WTC11 (cell line): Measurements from ENCODE around the gene PARD3B. TPM values are rescaled to one million over a fixed set of nuclear protein-coding genes. Genes with fewer than 3 reads are reported as not detected.

Experiments used
- ATAC-seq: fragments of 200-7000 bp; cut with Tn5 transposase; 2 replicates; pipeline ENCODE4 v1.10.0; 2021; ENCODE audit warnings: mild to moderate bottlenecking, moderate library complexity
- CTCF ChIA-PET: fragments of 300-600 bp; sonication (Branson Sonifier 250); formaldehyde crosslinking; loops from one replicate; lab custom pipeline; 2021; ENCODE audit warnings: antibody characterized with exemption; lab: Charles Lee
- POLR2A ChIA-PET: fragments of 350-600 bp; sonication (Branson Sonifier 250); formaldehyde crosslinking; loops from one replicate; lab custom pipeline; 2021; ENCODE audit warnings: antibody characterized with exemption; lab: Charles Lee
- DNase-seq: peaks from one replicate; pipeline ENCODE4 v3.0.0; 2021; ENCODE audit warnings: low spot score
- H3K27ac Mint-ChIP-seq: 2 replicates; pipeline ENCODE4 v1.8.0; 2021; ENCODE audit warnings: mixed read lengths
- H3K27me3 Mint-ChIP-seq: 2 replicates; pipeline ENCODE4 v1.8.0; 2021; ENCODE audit warnings: low read depth, mild to moderate bottlenecking, moderate library complexity, mixed read lengths
- H3K36me3 Mint-ChIP-seq: 2 replicates; pipeline ENCODE4 v1.8.0; 2021; ENCODE audit warnings: mixed read lengths
- H3K4me1 Mint-ChIP-seq: 2 replicates; pipeline ENCODE4 v1.8.0; 2022; ENCODE audit warnings: mixed read lengths
- H3K4me3 Mint-ChIP-seq: 2 replicates; pipeline ENCODE4 v1.8.0; 2021; ENCODE audit warnings: mild to moderate bottlenecking, moderate library complexity, mixed read lengths
- H3K9me3 Mint-ChIP-seq: 2 replicates; pipeline ENCODE4 v1.8.0; 2021; ENCODE audit warnings: mixed read lengths
- FOXJ3 ChIP-seq: sonication (generic); formaldehyde crosslinking; IDR thresholded peaks from 2 replicates; pipeline ENCODE4 v1.9.0; 2021; ENCODE audit warnings: missing genetic modification reagents, mild to moderate bottlenecking, borderline replicate concordance
- FOXK1 ChIP-seq: sonication (generic); formaldehyde crosslinking; IDR thresholded peaks from 2 replicates; pipeline ENCODE4 v1.8.0; 2022; ENCODE audit warnings: mild to moderate bottlenecking, moderate library complexity, missing genetic modification reagents
- JAZF1 ChIP-seq: fragments of 250-450 bp; sonication (Bioruptor Pico); IDR thresholded peaks from 2 replicates; pipeline ENCODE4 v1.9.0; 2021; ENCODE audit warnings: moderate library complexity, mild to moderate bottlenecking, inconsistent platforms
- NFATC4 ChIP-seq: fragments of 250-450 bp; sonication (Bioruptor Pico); IDR thresholded peaks from 2 replicates; pipeline ENCODE4 v1.9.0; 2021; ENCODE audit warnings: mild to moderate bottlenecking
- NR1H2 ChIP-seq: sonication (generic); formaldehyde crosslinking; IDR thresholded peaks from 2 replicates; pipeline ENCODE4 v1.9.0; 2021; ENCODE audit warnings: mild to moderate bottlenecking, moderate library complexity, missing genetic modification reagents
- PRRX2 ChIP-seq: fragments of 250-450 bp; sonication (Bioruptor Pico); IDR thresholded peaks from 2 replicates; pipeline ENCODE4 v1.8.0; 2021; ENCODE audit warnings: mild to moderate bottlenecking
- SMAD3 ChIP-seq: sonication (generic); formaldehyde crosslinking; IDR thresholded peaks from 2 replicates; pipeline ENCODE4 v1.8.0; 2022; ENCODE audit warnings: missing genetic modification reagents, mild to moderate bottlenecking, borderline replicate concordance
- TEAD1 ChIP-seq: sonication (generic); formaldehyde crosslinking; IDR thresholded peaks from 2 replicates; pipeline ENCODE4 v1.8.0; 2022; ENCODE audit warnings: mild to moderate bottlenecking, missing genetic modification reagents
- TEAD4 ChIP-seq: sonication (generic); formaldehyde crosslinking; IDR thresholded peaks from 2 replicates; pipeline ENCODE4 v1.8.0; 2022; ENCODE audit warnings: mild to moderate bottlenecking, missing genetic modification reagents
- ZNF219 ChIP-seq: sonication (generic); formaldehyde crosslinking; IDR thresholded peaks from 2 replicates; pipeline ENCODE4 v1.8.0; 2023; ENCODE audit warnings: missing genetic modification reagents, mild to moderate bottlenecking, borderline replicate concordance
- ZNF263 ChIP-seq: sonication (generic); formaldehyde crosslinking; IDR thresholded peaks from 2 replicates; pipeline ENCODE4 v1.8.1; 2022; ENCODE audit warnings: low read depth, mild to moderate bottlenecking, moderate library complexity, missing genetic modification reagents
- ZNF396 ChIP-seq: fragments of 250-450 bp; sonication (Bioruptor Pico); IDR thresholded peaks from 2 replicates; pipeline ENCODE4 v1.8.0; 2021; ENCODE audit warnings: mild to moderate bottlenecking, moderate library complexity, borderline replicate concordance
- total RNA-seq: library from RNA; stranded (reverse); gene quantifications from 3 replicates; pipeline ENCODE4 v1.2.3, GENCODE V29; 2021
- TF ChIP-seq, protein P1 (sequence below): sonication (generic); formaldehyde crosslinking; IDR thresholded peaks from 2 replicates; pipeline ENCODE4 v1.8.1; 2022; ENCODE audit warnings: missing genetic modification reagents, borderline replicate concordance
- TF ChIP-seq, protein P2 (sequence below): sonication (generic); formaldehyde crosslinking; conservative IDR thresholded peaks from 2 replicates; pipeline ENCODE4 v1.8.1; 2023; ENCODE audit warnings: mild to moderate bottlenecking, low read depth, missing genetic modification reagents, moderate library complexity
- TF ChIP-seq, protein P3 (sequence below): sonication (generic); formaldehyde crosslinking; IDR thresholded peaks from 2 replicates; pipeline ENCODE4 v1.8.0; 2022; ENCODE audit warnings: missing genetic modification reagents
- TF ChIP-seq, protein P4 (sequence below): sonication (generic); formaldehyde crosslinking; IDR thresholded peaks from 2 replicates; pipeline ENCODE4 v1.8.0; 2022; ENCODE audit warnings: mild to moderate bottlenecking, missing genetic modification reagents
- TF ChIP-seq, protein P5 (sequence below): sonication (generic); formaldehyde crosslinking; IDR thresholded peaks from 2 replicates; pipeline ENCODE4 v1.8.1; 2022; ENCODE audit warnings: low read depth, mild to moderate bottlenecking, moderate library complexity, missing genetic modification reagents, borderline replicate concordance
- TF ChIP-seq, protein P6 (sequence below): fragments of 200-600 bp; IDR thresholded peaks from 2 replicates; pipeline ENCODE4 v1.8.0; 2022; ENCODE audit warnings: antibody characterized with exemption
- TF ChIP-seq, protein P7 (sequence below): sonication (generic); formaldehyde crosslinking; IDR thresholded peaks from 2 replicates; pipeline ENCODE4 v1.8.1; 2022; ENCODE audit warnings: mild to moderate bottlenecking, moderate library complexity, missing genetic modification reagents

PARD3B gene
- total RNA-seq, 1 experiment from 2014 or later = 5.6 TPM

DNA sequence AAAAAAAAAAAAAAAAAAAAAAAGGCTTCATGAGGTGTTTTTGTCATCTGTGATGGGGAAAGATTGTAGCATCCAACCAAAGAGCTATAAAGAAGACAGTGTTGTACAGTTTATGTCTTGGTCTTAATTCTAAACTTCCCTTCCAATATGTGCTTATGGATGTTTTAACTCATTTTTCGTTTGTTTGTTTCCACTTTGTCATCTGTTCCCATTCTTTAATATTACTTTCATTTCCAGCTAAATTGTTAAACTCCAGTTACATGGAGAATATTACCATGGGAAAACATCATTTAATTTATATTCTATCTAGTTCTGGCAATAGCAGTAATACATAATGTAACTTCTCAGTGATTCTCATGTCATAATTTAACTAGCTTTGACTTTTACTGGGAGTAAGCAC, 792.9 kb downstream of the PARD3B start:
- ATAC-seq = no peak
- TF ChIP-seq JAZF1 (CRISPR knock-in tag) (no peak), TEAD1 (no peak), ZNF263 (no peak), NFATC4 (CRISPR knock-in tag) (no peak), PRRX2 (CRISPR knock-in tag) (no peak)
- TF ChIP-seq, protein P1, sequence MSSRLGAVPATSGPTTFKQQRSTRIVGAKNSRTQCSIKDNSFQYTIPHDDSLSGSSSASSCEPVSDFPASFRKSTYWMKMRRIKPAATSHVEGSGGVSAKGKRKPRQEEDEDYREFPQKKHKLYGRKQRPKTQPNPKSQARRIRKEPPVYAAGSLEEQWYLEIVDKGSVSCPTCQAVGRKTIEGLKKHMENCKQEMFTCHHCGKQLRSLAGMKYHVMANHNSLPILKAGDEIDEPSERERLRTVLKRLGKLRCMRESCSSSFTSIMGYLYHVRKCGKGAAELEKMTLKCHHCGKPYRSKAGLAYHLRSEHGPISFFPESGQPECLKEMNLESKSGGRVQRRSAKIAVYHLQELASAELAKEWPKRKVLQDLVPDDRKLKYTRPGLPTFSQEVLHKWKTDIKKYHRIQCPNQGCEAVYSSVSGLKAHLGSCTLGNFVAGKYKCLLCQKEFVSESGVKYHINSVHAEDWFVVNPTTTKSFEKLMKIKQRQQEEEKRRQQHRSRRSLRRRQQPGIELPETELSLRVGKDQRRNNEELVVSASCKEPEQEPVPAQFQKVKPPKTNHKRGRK = no peak
- TF ChIP-seq, protein P2, sequence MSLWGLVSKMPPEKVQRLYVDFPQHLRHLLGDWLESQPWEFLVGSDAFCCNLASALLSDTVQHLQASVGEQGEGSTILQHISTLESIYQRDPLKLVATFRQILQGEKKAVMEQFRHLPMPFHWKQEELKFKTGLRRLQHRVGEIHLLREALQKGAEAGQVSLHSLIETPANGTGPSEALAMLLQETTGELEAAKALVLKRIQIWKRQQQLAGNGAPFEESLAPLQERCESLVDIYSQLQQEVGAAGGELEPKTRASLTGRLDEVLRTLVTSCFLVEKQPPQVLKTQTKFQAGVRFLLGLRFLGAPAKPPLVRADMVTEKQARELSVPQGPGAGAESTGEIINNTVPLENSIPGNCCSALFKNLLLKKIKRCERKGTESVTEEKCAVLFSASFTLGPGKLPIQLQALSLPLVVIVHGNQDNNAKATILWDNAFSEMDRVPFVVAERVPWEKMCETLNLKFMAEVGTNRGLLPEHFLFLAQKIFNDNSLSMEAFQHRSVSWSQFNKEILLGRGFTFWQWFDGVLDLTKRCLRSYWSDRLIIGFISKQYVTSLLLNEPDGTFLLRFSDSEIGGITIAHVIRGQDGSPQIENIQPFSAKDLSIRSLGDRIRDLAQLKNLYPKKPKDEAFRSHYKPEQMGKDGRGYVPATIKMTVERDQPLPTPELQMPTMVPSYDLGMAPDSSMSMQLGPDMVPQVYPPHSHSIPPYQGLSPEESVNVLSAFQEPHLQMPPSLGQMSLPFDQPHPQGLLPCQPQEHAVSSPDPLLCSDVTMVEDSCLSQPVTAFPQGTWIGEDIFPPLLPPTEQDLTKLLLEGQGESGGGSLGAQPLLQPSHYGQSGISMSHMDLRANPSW (CRISPR knock-in tag) = no peak
- TF ChIP-seq, protein P3, sequence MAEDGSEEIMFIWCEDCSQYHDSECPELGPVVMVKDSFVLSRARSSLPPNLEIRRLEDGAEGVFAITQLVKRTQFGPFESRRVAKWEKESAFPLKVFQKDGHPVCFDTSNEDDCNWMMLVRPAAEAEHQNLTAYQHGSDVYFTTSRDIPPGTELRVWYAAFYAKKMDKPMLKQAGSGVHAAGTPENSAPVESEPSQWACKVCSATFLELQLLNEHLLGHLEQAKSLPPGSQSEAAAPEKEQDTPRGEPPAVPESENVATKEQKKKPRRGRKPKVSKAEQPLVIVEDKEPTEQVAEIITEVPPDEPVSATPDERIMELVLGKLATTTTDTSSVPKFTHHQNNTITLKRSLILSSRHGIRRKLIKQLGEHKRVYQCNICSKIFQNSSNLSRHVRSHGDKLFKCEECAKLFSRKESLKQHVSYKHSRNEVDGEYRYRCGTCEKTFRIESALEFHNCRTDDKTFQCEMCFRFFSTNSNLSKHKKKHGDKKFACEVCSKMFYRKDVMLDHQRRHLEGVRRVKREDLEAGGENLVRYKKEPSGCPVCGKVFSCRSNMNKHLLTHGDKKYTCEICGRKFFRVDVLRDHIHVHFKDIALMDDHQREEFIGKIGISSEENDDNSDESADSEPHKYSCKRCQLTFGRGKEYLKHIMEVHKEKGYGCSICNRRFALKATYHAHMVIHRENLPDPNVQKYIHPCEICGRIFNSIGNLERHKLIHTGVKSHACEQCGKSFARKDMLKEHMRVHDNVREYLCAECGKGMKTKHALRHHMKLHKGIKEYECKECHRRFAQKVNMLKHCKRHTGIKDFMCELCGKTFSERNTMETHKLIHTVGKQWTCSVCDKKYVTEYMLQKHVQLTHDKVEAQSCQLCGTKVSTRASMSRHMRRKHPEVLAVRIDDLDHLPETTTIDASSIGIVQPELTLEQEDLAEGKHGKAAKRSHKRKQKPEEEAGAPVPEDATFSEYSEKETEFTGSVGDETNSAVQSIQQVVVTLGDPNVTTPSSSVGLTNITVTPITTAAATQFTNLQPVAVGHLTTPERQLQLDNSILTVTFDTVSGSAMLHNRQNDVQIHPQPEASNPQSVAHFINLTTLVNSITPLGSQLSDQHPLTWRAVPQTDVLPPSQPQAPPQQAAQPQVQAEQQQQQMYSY (CRISPR knock-in tag) = no peak
- ChIA-PET POLR2A (no interaction called here), CTCF (no interaction called here)
- no peak for DNase-seq
- H3K4me1 Mint-ChIP-seq = no peaks in the 10 kb centered on the region
- H3K9me3 Mint-ChIP-seq = peaks cover 24% of the 10 kb centered on the region
- H3K27ac Mint-ChIP-seq = no peak overlapping the region
- H3K27me3 Mint-ChIP-seq = no peaks in the 10 kb centered on the region
- no peak overlapping the region for H3K4me3 Mint-ChIP-seq
- peaks cover 21% of the 10 kb centered on the region for H3K36me3 Mint-ChIP-seq

DNA sequence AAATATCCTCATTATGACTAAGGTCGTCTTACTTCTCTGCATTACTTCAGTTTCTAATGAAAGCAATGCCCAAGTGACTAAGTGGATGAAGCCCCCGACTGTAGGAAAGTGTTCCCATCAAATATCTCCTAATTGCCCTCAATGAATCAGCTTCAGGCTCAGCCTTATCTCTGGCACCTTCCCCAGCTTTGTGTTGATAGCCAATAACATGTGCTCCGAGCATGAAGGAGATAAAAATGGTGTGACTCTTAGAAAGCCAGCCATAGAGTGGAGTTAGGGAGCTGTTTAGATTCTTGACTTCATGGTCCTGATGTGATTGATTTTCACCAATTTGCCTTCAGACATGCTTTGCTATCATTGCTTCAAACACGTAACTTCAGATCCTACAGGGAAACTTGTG, 797.8 kb downstream of the PARD3B start:
- ChIA-PET CTCF (interaction anchor here (0.6 kb wide), 1 partner anchor 173 kb away, joined by 3 read pairs; no protein-coding TSS in a partner anchor), POLR2A (no interaction called here)
- H3K36me3 Mint-ChIP-seq = 0 out of 2 replicates have a peak, but pooled peaks cover 4% of the 10 kb centered on the region
- peaks cover 8% of the 10 kb centered on the region for H3K9me3 Mint-ChIP-seq
- no peak overlapping the region for H3K27ac Mint-ChIP-seq
- H3K4me1 Mint-ChIP-seq = peaks cover 17% of the 10 kb centered on the region
- DNase-seq (no peak), ATAC-seq (no peak)
- H3K27me3 Mint-ChIP-seq = no peaks in the 10 kb centered on the region
- H3K4me3 Mint-ChIP-seq = no peak overlapping the region
- TF ChIP-seq, protein P4, sequence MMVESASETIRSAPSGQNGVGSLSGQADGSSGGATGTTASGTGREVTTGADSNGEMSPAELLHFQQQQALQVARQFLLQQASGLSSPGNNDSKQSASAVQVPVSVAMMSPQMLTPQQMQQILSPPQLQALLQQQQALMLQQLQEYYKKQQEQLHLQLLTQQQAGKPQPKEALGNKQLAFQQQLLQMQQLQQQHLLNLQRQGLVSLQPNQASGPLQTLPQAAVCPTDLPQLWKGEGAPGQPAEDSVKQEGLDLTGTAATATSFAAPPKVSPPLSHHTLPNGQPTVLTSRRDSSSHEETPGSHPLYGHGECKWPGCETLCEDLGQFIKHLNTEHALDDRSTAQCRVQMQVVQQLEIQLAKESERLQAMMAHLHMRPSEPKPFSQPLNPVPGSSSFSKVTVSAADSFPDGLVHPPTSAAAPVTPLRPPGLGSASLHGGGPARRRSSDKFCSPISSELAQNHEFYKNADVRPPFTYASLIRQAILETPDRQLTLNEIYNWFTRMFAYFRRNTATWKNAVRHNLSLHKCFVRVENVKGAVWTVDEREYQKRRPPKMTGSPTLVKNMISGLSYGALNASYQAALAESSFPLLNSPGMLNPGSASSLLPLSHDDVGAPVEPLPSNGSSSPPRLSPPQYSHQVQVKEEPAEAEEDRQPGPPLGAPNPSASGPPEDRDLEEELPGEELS (CRISPR knock-in tag) = no peak
- TF ChIP-seq ZNF219 (CRISPR knock-in tag) = no peak
- TF ChIP-seq NR1H2 (CRISPR knock-in tag) = no peak
- TF ChIP-seq, protein P5, sequence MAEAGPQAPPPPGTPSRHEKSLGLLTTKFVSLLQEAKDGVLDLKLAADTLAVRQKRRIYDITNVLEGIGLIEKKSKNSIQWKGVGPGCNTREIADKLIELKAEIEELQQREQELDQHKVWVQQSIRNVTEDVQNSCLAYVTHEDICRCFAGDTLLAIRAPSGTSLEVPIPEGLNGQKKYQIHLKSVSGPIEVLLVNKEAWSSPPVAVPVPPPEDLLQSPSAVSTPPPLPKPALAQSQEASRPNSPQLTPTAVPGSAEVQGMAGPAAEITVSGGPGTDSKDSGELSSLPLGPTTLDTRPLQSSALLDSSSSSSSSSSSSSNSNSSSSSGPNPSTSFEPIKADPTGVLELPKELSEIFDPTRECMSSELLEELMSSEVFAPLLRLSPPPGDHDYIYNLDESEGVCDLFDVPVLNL (CRISPR knock-in tag) = no peak
- TF ChIP-seq SMAD3 (CRISPR knock-in tag) = no peak
- TF ChIP-seq, protein P6, sequence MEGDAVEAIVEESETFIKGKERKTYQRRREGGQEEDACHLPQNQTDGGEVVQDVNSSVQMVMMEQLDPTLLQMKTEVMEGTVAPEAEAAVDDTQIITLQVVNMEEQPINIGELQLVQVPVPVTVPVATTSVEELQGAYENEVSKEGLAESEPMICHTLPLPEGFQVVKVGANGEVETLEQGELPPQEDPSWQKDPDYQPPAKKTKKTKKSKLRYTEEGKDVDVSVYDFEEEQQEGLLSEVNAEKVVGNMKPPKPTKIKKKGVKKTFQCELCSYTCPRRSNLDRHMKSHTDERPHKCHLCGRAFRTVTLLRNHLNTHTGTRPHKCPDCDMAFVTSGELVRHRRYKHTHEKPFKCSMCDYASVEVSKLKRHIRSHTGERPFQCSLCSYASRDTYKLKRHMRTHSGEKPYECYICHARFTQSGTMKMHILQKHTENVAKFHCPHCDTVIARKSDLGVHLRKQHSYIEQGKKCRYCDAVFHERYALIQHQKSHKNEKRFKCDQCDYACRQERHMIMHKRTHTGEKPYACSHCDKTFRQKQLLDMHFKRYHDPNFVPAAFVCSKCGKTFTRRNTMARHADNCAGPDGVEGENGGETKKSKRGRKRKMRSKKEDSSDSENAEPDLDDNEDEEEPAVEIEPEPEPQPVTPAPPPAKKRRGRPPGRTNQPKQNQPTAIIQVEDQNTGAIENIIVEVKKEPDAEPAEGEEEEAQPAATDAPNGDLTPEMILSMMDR = no peak
- no peak for TF ChIP-seq ZNF396 (CRISPR knock-in tag)
- TF ChIP-seq FOXJ3 = no peak
- TF ChIP-seq, protein P7, sequence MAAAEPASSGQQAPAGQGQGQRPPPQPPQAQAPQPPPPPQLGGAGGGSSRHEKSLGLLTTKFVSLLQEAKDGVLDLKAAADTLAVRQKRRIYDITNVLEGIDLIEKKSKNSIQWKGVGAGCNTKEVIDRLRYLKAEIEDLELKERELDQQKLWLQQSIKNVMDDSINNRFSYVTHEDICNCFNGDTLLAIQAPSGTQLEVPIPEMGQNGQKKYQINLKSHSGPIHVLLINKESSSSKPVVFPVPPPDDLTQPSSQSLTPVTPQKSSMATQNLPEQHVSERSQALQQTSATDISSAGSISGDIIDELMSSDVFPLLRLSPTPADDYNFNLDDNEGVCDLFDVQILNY = no peak
- no peak for TF ChIP-seq TEAD4 (CRISPR knock-in tag)
- TF ChIP-seq FOXK1 (CRISPR knock-in tag) = no peak
